Heart left ventricle (tissue), 16 donors: ENCODE results near the gene UBD. TPM values are rescaled to one million over a fixed set of nuclear protein-coding genes. Genes with fewer than 3 reads are reported as not detected.

Experiments
- ATAC-seq, 4 donors: fragments of 200-7000 bp; cut with Tn5 transposase; one replicate each; pipeline ENCODE4 v1.9.1; 2020 to 2022; ENCODE audit warnings: moderate library complexity in 4 of 4, mild to moderate bottlenecking in 3 of 4, moderate number of reproducible peaks in 1 of 4
- DNase-seq, 5 donors: peaks; one replicate each; pipeline ENCODE4 v3.0.0-alpha.2; 2020
- H3K27ac ChIP-seq, 12 donors: fragments of 200-600 bp; sonication (generic) in 4 of 12; one replicate each; pipeline versions ENCODE4 v1.5.0 to v1.8.0; 2016 to 2022; ENCODE audit warnings: mild to moderate bottlenecking in 2 of 12
- H3K27me3 ChIP-seq, 9 donors: fragments of 200-600 bp; sonication (generic) in 2 of 9; one replicate each; pipeline versions ENCODE4 v1.5.1 to v1.8.0; 2016 to 2022; ENCODE audit warnings: mild to moderate bottlenecking in 3 of 9
- H3K36me3 ChIP-seq, 9 donors: fragments of 200-600 bp; sonication (generic) in 2 of 9; one replicate each; pipeline versions ENCODE4 v1.5.0 to v1.8.0; 2018 to 2022; ENCODE audit warnings: mild to moderate bottlenecking in 2 of 9
- H3K4me1 ChIP-seq, 12 donors: fragments of 200-600 bp; sonication (generic) in 4 of 12; one replicate each; pipeline versions ENCODE4 v1.5.0 to v1.8.0; 2016 to 2022; ENCODE audit warnings: mild to moderate bottlenecking in 3 of 12
- H3K4me3 ChIP-seq, 12 donors: fragments of 200-600 bp; sonication (generic) in 4 of 12; one replicate each; pipeline versions ENCODE4 v1.5.0 to v1.8.0; 2017 to 2022; ENCODE audit warnings: mild to moderate bottlenecking in 9 of 12, moderate library complexity in 4 of 12
- H3K9me3 ChIP-seq, 12 donors: fragments of 200-600 bp; sonication (generic) in 4 of 12; one replicate each; pipeline versions ENCODE4 v1.5.0 to v1.8.0; 2016 to 2022; ENCODE audit warnings: mild to moderate bottlenecking in 1 of 12
- CTCF ChIP-seq, 12 donors: fragments of 200-600 bp; sonication (generic) in 4 of 12; IDR thresholded peaks; one replicate each; pipeline versions ENCODE4 v1.5.0 to v1.8.0; 2018 to 2022; ENCODE audit warnings: antibody characterized with exemption in 12 of 12, mild to moderate bottlenecking in 5 of 12
- POLR2A ChIP-seq, 2 donors: fragments of 450-650 bp; IDR thresholded peaks; one replicate each; pipeline ENCODE4 v1.6.1; 2017; ENCODE audit warnings: antibody characterized with exemption in 2 of 2, mild to moderate bottlenecking in 2 of 2, moderate library complexity in 2 of 2
- WGBS, 4 donors: extraction: QIAGEN DNeasy Blood & Tissue Kit in 2 of 4; methylation state at CpG; one replicate each; pipeline versions ENCODE4 v1.1.5 to v1.1.7; 2013 to 2018; 5-methylcytosine and 5-hydroxymethylcytosine counted together
- intact Hi-C, 10 donors: fragments of 100-400 bp; cut with DNase I; formaldehyde crosslinking; loops; one replicate each; pipeline versions ENCODE4 v1.11.1 to v1.14.2; 2022
- long read RNA-seq, 3 donors: library from polyadenylated mRNA; unstranded; transcript quantifications; one replicate each; pipeline ENCODE4 v2.0.0, GENCODE V29; 2020 to 2021
- polyA plus RNA-seq, 2 donors: library from polyadenylated mRNA; stranded (reverse); fragments of 200-250 nt; gene quantifications; one replicate each; pipeline ENCODE4 v1.2.3, GENCODE V29; 2013
- total RNA-seq, 9 donors: library from RNA; depleted of rRNA in 2 of 9; stranded (reverse); fragments of >200 nt in 2 of 9; fragmentation: NEBNext Ultra II Directional in 3 of 9; extraction: Animal tissue kit (Norgen Biotek cat#: 25700) in 3 of 9; gene quantifications; one replicate each; pipeline versions ENCODE4 v1.1.0 to v1.2.4, GENCODE V29; 2016 to 2023
- donor health status: ischemic (EF 13 %, LVEDD 7.1; RV severe dilation, severe dysfunction).
- donor health status: healthy with polysubstance abuse.
- donor health status: DM: no; HTN: yes; CAD: no.
- donor health status: DM: no; HTN: no; CAD: no.
- donor health status: ischemic (EF 25% LVEDD 6.9; RV normal size, moderate dysfunction).
- donor health status: ischemic (EF 25% LVEDD 5.7; RV mildly dilated, moderate dysfunction).
- donor health status: healthy.
- donor health status: DM: yes; HTN: yes; CAD: no.
- donor health status: ischemic (EF 35%, LVEDD 5.7; RV mildly dilated, moderate dysfunction).
- donor health status: nonischemic (EF 11% LVEDD 7.7; RV severe dilation, severe dysfunction).
- donor health status: DM: yes; HTN: yes; CAD: no.
- donor health status: PGD.
- donor health status: ischemic (EF 29% LVEDD 5.4; RV normal size, mild dysfunction).
- donor health status: nonischemic (EF 23%, LVEDD 6.1; RV moderate dilation, normal function).

Gene UBD
- total RNA-seq: 10 to 100 TPM in 2 of 9 donors, under 1 TPM in 1, not detected in 6; 0.26 to 61.7 (median 11.6) TPM
- under 1 TPM in 1 of 2 donors, not detected in 1; 0.21 TPM for polyA plus RNA-seq
- long read RNA-seq, donor 1: 0 reads
- long read RNA-seq, donor 2: 0 reads
- long read RNA-seq, donor 3: 0 reads

DNA sequence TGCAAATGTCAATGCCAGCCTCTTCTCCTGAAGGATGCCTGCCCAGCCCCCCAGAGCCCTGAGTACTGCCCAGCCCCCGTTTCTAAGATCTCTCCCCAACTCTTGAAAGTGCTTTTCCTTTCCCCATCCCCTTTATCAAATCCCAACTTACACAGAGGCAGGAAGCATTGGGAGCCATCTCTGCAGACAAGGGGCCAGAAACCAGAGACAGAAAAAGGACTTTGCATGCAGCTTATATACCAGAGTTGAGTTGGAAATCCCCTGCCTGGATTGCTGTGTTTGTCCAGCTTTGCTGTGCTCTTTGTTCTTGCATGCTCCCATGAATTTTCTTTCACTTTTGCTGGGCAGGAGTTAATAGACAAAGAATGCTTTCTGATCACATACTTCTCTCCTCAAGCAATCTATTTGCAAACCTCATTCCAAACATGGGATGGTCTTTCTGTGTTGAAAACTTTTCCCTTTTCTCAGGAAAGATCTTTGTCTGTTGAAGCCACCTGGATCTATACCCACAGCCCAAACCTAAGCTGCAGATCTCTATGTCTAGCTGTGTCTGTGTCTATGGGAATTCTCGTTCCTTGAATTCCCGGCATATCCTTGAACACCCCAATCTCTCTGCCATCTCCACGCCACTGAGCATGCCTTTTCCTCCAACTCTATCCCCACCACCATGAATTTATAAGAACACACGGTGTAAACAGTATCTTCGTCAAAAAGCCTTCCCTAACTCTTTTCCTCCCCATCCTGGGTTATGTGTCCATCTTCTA is at the start of gene UBD:
Gene UBD, minus strand, starts transcription at position 209 of the 764 bp plus-strand sequence. Its CDS starts 31 bp downstream, at position 178.
- Histone ChIP-seq H3K27ac (no peak within 1 kb of the TSS), H3K4me1 (no peaks in the 10 kb centered on the region), H3K36me3 (no peaks in the 10 kb centered on the region), H3K27me3 (peaks cover 0 to 71% (median 28%) of the 10 kb centered on the region in 9 donors), H3K4me3 (peak within 1 kb of the TSS in 1 of 12 donors; percentile 27), H3K9me3 (no peaks in the 10 kb centered on the region)
- WGBS, 4 donors: 67 to 75% (median 69%) methylated on average over 6 of the region's 6 CpGs
- ATAC-seq (no peak), DNase-seq (no peak)
- no peak for TF ChIP-seq CTCF (IDR thresholded peaks at IDR 0.05)
- no peak for TF ChIP-seq POLR2A (IDR thresholded peaks at IDR 0.05)
- intact Hi-C loops: no loop called here

- Histone ChIP-seq H3K27ac (no peak overlapping the region), H3K4me3 (no peak overlapping the region), H3K4me1 (no peaks in the 10 kb centered on the region), H3K27me3 (no peaks in the 10 kb centered on the region), H3K9me3 (no peaks in the 10 kb centered on the region), H3K36me3 (peaks cover 0 to 98% (median 87%) of the 10 kb centered on the region in 9 donors)
- ATAC-seq (no peak), DNase-seq (no peak)
- no peak for TF ChIP-seq POLR2A (IDR thresholded peaks at IDR 0.05)
- TF ChIP-seq CTCF (IDR thresholded peaks at IDR 0.05): no peak
- intact Hi-C loops: no loop called here
Observed at GRCh38 chr6:29608131-29608530, 48.6 kb upstream of the UBD start.

DNA sequence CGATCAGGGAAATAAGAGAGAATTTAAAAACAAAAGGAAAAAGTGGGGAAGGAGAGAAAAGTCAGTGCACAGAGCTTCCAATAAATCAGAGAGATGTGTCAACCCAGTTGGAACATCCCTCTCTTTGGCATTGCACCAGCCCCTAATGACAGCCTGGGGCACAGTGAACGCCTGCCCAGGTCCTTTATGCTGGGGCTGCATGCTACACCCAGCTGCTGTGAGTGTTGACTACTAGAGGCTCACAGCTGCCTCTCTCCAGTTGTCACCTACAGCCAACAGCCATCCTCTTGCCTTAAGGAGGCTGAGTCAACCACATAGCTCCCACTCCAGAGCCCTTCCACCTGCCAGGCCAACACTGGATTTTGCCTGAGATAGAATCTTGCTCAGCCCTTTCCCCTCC is 44.4 kb upstream of the UBD start:
- Histone ChIP-seq H3K36me3 (peaks cover 0 to 72% (median 64%) of the 10 kb centered on the region in 9 donors), H3K4me3 (no peak overlapping the region), H3K4me1 (no peaks in the 10 kb centered on the region), H3K27ac (no peak overlapping the region), H3K27me3 (no peaks in the 10 kb centered on the region), H3K9me3 (no peaks in the 10 kb centered on the region)
- DNase-seq (no peak), ATAC-seq (no peak)
- WGBS, 4 donors: 91 to 95% (median 94%) methylated on average over 2 of the region's 2 CpGs
- TF ChIP-seq POLR2A (IDR thresholded peaks at IDR 0.05) (no peak), CTCF (IDR thresholded peaks at IDR 0.05) (no peak)
- intact Hi-C loops: no loop called here

- 91 to 94% (median 92%) methylated on average over 11 of the region's 11 CpGs for WGBS, 4 donors
- intact Hi-C loops: no loop called here
Observed at GRCh38 chr6:29603456-29603855, 43.9 kb upstream of the UBD start.

More at GRCh38 chr6:29603456-29603855, 43.9 kb upstream of the UBD start:
- no peaks in the 10 kb centered on the region for H3K27me3 ChIP-seq
- H3K9me3 ChIP-seq: no peaks in the 10 kb centered on the region
- H3K27ac ChIP-seq: no peak overlapping the region
- peaks cover 0 to 68% (median 59%) of the 10 kb centered on the region in 9 donors for H3K36me3 ChIP-seq
- TF ChIP-seq POLR2A (IDR thresholded peaks at IDR 0.05) (no peak), CTCF (IDR thresholded peaks at IDR 0.05) (no peak)
- DNase-seq (no peak), ATAC-seq (no peak)
- H3K4me3 ChIP-seq: no peak overlapping the region
- no peaks in the 10 kb centered on the region for H3K4me1 ChIP-seq
